Measurements from ENCODE around the gene POLD2.
"Not testable (repeated sequence)": the region's sequence is repeated elsewhere in the genome, so short reads cannot be mapped to it uniquely, and the experiment has no call there.

The POLD2 gene

GRCh38 chr7:44134943-44135628, 11.7 kb upstream of the POLD2 start:
- no peak for DNase-seq

DNA sequence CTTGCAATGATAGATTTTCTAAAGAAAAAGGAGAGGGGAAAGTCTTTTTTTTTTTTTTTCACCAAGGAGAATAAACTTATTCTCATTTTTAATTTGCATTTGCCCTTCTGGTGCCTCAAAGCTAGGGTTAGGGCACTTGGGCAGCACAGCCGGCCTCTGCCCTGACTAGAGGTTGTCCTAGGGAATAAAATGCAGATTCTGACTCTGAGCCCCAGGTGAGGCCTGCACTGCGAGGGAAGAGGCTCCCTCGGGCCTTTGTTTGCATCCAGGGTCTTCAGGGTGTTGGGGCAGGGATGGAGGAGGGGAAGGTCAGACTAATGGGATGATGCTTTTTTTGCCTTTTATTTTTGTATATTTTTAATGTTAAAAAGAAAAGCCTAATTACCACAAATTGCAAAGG, 9.9 kb upstream of the POLD2 start:
- no peak for DNase-seq

DNA sequence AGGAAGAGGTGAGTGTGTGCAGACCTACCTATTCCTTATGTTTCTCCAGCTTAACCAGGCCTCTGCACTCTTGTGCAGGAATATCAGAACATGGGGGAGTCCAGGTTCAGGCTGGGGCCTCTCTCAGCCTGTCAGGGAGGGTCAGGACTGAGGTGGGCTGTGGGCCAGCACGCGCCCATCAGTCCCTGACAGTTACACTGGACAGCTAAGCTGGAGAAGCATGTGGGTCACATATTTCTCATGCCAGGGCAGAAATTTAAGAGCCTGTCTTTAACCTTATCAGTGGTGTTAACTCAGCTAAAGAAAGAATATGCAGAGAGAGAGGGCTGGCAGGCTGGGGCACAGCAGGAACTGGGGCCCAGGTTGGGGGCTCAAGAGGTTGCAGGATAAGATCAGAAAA, 8.7 kb upstream of the POLD2 start:
- no peak for DNase-seq

- no peak for DNase-seq
These were observed 8.1 kb upstream of the POLD2 start for GRCh38 chr7:44131173-44132029.

DNA sequence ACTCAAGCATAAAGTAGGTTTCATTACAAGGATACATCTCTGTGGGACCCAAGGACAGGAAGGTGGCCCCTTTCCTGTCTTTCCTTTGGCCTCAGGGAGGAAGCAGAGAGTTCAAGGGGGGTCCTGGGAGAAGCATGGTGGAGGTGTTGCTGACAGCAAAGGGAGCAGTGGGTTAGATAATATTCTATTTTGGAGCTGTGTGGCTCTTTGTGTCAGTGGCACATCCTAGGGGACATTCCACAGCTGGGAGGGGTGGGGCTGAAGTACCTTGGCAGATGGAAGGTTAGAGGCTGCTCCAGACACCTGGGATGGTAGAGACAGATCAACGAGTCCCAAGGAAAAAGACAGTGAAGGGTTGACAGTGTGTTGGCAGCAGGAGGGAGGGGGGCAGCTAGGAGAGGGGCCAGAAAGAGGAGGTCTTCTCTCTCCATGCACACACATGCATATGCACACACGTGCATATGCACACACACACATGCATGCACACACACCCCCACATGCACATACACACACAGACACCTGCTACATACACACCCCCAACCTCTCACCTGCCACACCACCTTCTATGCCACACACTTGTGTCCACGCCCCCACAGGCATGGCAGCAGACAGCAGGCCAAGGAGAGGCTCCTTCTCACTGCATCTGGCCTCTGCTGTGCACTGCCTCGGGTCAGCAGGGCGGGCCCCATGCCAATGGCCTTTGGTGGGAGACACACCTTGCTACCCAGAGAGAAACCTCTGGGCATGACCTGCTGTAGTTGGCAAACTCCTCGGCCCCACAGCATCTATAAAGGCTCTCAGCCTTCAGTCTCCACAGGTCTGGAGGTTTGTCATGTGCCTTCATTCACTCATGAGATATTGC, 5.6 kb upstream of the POLD2 start:
- DNase-seq: no peak

DNA sequence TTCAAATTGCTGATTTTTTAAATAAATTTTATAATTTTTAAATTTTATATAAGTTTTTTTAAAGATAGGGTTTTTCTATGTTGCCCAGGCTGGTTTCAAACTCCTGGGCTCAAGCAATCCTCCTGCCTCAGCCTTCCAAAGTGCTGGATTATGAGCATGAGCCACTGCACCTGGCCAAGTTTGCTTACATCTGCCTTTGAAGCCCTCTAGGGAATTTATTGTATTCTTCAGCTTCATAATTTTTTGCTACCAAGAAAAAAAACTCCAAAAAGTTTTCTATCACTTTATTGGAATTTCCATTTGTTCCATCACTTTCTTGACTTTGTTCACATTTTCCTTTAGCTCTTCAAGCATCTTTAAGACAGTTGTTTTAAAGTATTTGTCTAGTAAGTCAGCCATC, 3.8 kb upstream of the POLD2 start:
- no peak for DNase-seq

DNA sequence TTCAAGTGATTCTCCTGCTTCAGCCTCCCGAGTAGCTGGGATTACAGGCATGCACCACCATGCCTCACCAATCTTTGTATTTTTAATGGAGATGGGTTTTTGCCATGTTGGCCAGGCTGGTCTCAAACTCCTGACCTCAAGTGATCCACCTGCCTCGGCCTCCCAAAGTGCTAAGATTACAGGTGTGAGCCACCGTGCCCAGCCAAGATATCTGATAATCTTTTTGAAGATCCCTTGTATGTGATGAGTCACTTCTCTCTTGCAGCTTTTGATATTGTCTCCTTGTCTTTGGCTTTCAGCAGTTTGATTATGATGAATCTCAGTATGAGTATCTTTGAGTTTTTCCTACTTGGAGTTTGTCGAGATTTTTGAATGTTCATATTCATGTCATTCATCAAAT, 3.2 kb upstream of the POLD2 start:
- DNase-seq: not testable (repeated sequence)

DNA sequence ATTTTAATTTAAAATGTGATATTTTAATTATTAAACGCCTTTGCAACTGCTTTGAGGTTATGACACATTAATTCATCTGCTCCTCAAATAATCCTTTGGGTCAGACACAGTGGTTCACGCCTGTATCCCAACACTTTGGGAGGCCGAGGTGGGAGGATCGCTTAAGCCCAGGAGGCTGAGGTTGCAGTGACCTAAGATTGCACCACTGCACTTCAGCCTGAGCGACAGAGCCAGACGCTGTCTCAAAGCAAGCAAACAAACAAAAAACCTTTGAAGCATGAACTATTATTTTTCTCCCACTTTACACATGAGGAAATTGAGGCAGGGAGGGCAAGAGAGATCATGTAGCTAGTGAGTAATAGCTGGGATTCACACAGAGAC, 1.5 kb upstream of the POLD2 start:
- DNase-seq: no peak

DNA sequence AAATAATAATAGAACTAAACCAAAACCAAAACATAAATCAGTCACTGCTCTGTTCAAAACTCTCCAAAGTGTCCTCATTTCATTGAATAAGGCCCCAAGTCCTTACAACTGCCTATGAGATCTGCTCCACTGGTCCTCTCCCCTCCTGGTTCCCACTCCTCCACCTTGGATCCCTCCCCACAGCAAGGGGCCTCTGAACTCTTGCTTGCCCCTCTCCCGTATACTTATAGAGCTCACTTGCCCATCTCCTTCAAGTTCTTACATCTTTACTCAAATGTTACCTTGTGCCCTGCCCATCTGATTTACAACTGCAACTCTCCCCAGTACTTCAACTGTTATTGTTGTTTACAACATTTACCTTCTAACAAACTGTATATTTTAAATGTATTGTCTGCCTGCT, 819 bp downstream of the POLD2 start:
- no peak for DNase-seq

DNA sequence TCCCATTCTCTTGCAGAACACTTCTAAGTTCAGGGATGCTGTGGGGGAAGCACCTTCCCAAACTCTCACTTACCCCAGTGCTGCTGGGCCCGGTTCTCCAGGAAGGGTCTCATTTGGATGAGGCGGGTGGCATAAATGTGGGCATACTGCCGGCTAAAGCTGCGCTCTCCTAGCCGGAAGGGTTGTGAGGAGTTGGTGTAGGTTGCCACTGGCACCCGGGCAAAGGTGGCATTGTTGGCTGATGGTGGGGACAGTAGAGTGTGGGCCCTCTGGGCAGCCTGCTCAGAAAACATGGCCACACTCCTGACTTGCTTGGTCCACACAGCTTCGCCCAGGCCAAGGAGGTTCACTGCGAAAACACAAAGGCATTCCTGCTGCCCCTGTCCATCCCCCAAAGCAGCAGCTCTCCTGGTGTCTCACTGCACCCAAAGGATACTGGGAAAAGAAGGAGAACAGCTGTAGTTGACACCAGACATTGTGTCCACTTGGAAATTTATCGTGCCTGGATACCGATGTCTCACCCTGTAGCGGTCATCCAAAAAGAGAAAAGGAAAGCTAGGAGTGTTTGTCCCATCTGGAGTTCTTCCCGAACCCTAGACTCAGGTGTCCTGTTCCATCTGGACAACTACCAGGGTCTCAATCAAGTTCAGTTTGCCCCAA, 1.5 kb downstream of the POLD2 start:
- no peak for DNase-seq

DNA sequence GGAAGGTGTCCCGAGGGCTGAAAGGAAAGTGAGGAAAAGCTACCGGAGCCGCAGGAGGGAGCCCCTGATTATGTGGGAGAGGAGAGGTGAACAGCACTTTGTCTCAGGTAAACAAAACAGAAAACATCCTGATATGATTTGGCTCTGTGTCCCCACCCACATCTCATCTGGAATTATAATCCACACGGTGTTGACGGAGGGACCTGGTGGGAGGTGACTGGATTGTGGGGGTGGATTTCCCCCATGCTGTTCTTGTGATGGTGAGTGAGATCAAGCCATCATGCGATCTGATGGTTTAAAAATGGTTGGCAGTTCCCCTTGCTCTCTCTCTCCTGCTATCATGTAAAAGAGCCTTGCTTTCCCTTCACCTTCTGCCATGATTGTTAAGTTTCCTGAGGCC, 3.0 kb downstream of the POLD2 start:
- DNase-seq: no peak

- DNase-seq: no peak
These were observed 3.4 kb downstream of the POLD2 start for GRCh38 chr7:44119829-44120380.

DNA sequence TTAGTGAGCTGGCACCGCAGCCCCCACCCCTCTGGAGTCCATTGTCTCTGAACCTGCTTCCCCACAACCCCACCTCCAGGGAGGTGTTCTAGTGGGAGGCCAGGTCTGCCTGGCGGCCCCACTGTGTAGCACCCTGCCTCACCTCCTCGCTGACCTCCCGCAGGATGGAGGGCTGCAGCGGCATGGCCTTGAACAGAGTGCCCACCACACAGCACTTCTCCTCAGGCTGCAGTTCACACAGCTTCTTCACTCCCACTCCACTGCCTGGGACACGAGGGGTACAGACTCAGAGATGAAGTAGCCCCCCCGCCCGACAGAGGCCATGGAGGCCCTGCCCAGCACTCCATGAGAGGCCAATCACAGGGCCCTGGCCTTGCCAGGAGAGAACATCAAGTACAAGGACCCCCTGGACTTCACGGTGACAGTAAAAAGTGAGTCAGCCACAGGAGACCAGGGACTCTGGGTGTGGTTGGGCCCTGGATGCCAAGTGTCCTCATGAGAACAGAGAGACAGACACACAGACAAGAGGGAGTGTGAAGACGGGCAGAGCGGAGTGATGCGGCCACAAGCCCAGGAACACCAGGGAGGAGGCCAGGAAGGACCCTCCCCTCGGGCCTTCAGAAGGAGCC, 5.4 kb downstream of the POLD2 start:
- DNase-seq: no peak

DNA sequence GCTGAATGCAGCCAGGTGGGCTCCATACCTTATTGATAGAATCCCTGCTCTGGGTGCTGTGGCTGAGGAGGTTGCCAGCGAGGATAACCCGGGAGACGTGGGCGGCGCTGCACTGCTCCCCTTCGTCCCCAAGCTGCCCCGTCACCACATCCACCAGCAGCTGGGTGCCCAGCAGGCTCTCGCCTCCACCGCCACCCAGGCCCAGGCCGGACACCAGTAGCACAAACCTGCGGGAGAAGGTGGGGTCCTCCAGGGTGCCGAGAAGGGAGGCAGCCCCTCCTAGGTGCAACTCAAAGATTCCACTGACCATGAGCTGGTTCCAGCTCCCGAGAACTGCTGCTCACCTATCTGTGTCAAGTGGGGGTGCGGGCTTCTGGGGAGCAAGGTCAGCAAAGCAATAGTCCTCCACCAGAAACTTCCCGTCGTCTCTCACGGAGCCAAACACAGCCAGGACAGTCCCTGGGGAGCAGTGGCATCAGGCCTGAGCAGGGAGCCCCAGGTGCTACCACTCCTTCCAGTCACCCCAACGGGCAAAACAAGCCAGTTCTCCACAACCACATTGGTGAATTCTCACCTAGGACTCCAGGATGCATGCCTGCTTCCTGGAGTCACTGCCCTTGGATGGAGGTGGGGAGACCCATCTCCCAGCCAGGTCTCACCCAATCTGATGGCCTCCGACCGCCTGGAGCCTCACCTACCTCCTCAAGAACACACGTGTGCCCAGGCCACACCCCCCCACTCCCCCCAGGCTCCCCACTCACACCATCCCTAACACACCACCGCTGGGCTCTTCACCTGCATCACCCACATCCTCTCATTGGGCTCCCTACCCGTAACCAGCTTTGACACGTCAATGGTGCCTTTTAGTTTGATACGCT, 6.3 kb downstream of the POLD2 start:
- no peak for DNase-seq

GRCh38 chr7:44116087-44116788, 7.1 kb downstream of the POLD2 start:
- DNase-seq: no peak

- DNase-seq: no peak
These were observed 8.6 kb downstream of the POLD2 start for GRCh38 chr7:44114586-44115310.

GRCh38 chr7:44113764-44114354, 9.5 kb downstream of the POLD2 start:
- DNase-seq: no peak

GRCh38 chr7:44112997-44113763, 10.2 kb downstream of the POLD2 start:
- no peak for DNase-seq

All from activated T-cell treated with anti-CD3 and anti-CD28 coated beads for 4 hours (primary cell).